HG02870 (cell line): ENCODE data around the gene LRIG1.
A peak's percentile ranks its signal among the peaks of the same experiment; 100 is the strongest.

ENCODE experiments used
- ATAC-seq: cut with Tn5 transposase; IDR thresholded peaks from one replicate; pipeline ENCODE4 v1.9.1; 2021; ENCODE audit warnings: mild to moderate bottlenecking, moderate library complexity; ENCODE audit not compliant: unreplicated experiment

The LRIG1 gene

GRCh38 chr3:66500576-66501482, at the start of gene LRIG1:
TSS of gene LRIG1 (minus strand) at chr3:66501022. CDS start at chr3:66500407, 615 bp downstream.
- ATAC-seq: peak; percentile 98

- no peak for ATAC-seq
These were observed 44.0 kb upstream of the LRIG1 start for GRCh38 chr3:66544619-66545429.

- no peak for ATAC-seq
These were observed 41.3 kb upstream of the LRIG1 start for GRCh38 chr3:66542153-66542552.

GRCh38 chr3:66539466-66539989, 38.7 kb upstream of the LRIG1 start:
- ATAC-seq: no peak

GRCh38 chr3:66538390-66538789, 37.6 kb upstream of the LRIG1 start:
- no peak for ATAC-seq

GRCh38 chr3:66537735-66538134, 36.9 kb upstream of the LRIG1 start:
- ATAC-seq: no peak

GRCh38 chr3:66536791-66537190, 36.0 kb upstream of the LRIG1 start:
- ATAC-seq: no peak

GRCh38 chr3:66534304-66534845, 33.6 kb upstream of the LRIG1 start:
- ATAC-seq: no peak

- ATAC-seq: no peak
These were observed 31.8 kb upstream of the LRIG1 start for GRCh38 chr3:66532613-66533012.

- no peak for ATAC-seq
These were observed 31.4 kb upstream of the LRIG1 start for GRCh38 chr3:66532160-66532587.

GRCh38 chr3:66531256-66531655, 30.4 kb upstream of the LRIG1 start:
- ATAC-seq: no peak

GRCh38 chr3:66527246-66527645, 26.4 kb upstream of the LRIG1 start:
- ATAC-seq: no peak

- no peak for ATAC-seq
These were observed 24.9 kb upstream of the LRIG1 start for GRCh38 chr3:66525771-66526170.

GRCh38 chr3:66520724-66521123, 19.9 kb upstream of the LRIG1 start:
- no peak for ATAC-seq

GRCh38 chr3:66518644-66519043, 17.8 kb upstream of the LRIG1 start:
- no peak for ATAC-seq

GRCh38 chr3:66518126-66518525, 17.3 kb upstream of the LRIG1 start:
- no peak for ATAC-seq

GRCh38 chr3:66517241-66517640, 16.4 kb upstream of the LRIG1 start:
- no peak for ATAC-seq

- ATAC-seq: no peak
These were observed 7.6 kb upstream of the LRIG1 start for GRCh38 chr3:66508461-66508860.

- ATAC-seq: no peak
These were observed 6.8 kb upstream of the LRIG1 start for GRCh38 chr3:66507423-66508260.

GRCh38 chr3:66506154-66506553, 5.3 kb upstream of the LRIG1 start:
- no peak for ATAC-seq
